DOHH2 (cell line): ENCODE measurements around the gene POU2F3.

ENCODE experiments used
- H3F3A ChIP-seq: fragments of 200-600 bp; sonication (generic), shearing (Covaris generic); 2 replicates; pipeline ENCODE4 v1.6.0; 2016; ENCODE audit warnings: antibody characterized with exemption, mild to moderate bottlenecking; ENCODE audit not compliant: control insufficient read depth, insufficient read depth
- H3K27ac ChIP-seq: fragments of 200-600 bp; sonication (generic); 2 replicates; pipeline ENCODE4 v1.5.1; 2014; ENCODE audit warnings: low read depth, mild to moderate bottlenecking, low read length, moderate library complexity
- H3K27me3 ChIP-seq: fragments of 200-600 bp; sonication (generic); 2 replicates; pipeline ENCODE4 v1.6.1; 2014; ENCODE audit warnings: mild to moderate bottlenecking, low read length, mixed read lengths; ENCODE audit not compliant: control insufficient read depth
- H3K36me3 ChIP-seq: fragments of 200-600 bp; sonication (generic); 2 replicates; pipeline ENCODE4 v1.6.1; 2014; ENCODE audit warnings: mild to moderate bottlenecking, low read length, moderate library complexity, mixed read lengths; ENCODE audit not compliant: control insufficient read depth
- H3K4me1 ChIP-seq: fragments of 200-600 bp; sonication (generic); 2 replicates; pipeline ENCODE4 v1.6.1; 2014; ENCODE audit warnings: mild to moderate bottlenecking, low read length, mixed read lengths; ENCODE audit not compliant: control insufficient read depth
- H3K4me2 ChIP-seq: fragments of 200-600 bp; sonication (generic); 2 replicates; pipeline ENCODE4 v1.6.0; 2014; ENCODE audit warnings: mild to moderate bottlenecking, low read length, moderate library complexity
- H3K4me3 ChIP-seq: fragments of 200-600 bp; sonication (generic); 2 replicates; pipeline ENCODE4 v1.5.1; 2014; ENCODE audit warnings: mild to moderate bottlenecking, low read length, mixed read lengths
- H3K79me2 ChIP-seq: fragments of 200-600 bp; sonication (generic); 2 replicates; pipeline ENCODE4 v1.6.1; 2014; ENCODE audit warnings: mild to moderate bottlenecking, low read length, mixed read lengths; ENCODE audit not compliant: control insufficient read depth
- H3K9me2 ChIP-seq: fragments of 200-600 bp; sonication (generic); replicated peaks from 2 replicates; pipeline ENCODE4 v1.6.1; 2014; ENCODE audit warnings: mild to moderate bottlenecking, low read length, mixed read lengths; ENCODE audit not compliant: control insufficient read depth
- H3K9me3 ChIP-seq: fragments of 200-600 bp; sonication (generic); 2 replicates; pipeline ENCODE4 v1.6.1; 2014; ENCODE audit warnings: antibody characterized with exemption, low read length, mixed read lengths; ENCODE audit not compliant: control insufficient read depth, insufficient read depth
- H4K20me1 ChIP-seq: fragments of 200-600 bp; sonication (generic); 2 replicates; pipeline ENCODE4 v1.6.0; 2014; ENCODE audit warnings: low read depth, mild to moderate bottlenecking, antibody characterized with exemption, low read length, moderate library complexity; ENCODE audit not compliant: control insufficient read depth, insufficient read depth
- CTCF ChIP-seq: fragments of 200-600 bp; sonication (generic); IDR thresholded peaks from one replicate; pipeline ENCODE4 v1.5.1; 2014; ENCODE audit warnings: antibody characterized with exemption, mild to moderate bottlenecking, low read depth, low read length; ENCODE audit not compliant: poor library complexity, severe bottlenecking
- EZH2phosphoT487 ChIP-seq: fragments of 200-600 bp; sonication (generic); IDR thresholded peaks from 2 replicates; pipeline ENCODE4 v1.6.1; 2017; ENCODE audit warnings: borderline replicate concordance, mild to moderate bottlenecking, antibody characterized with exemption, low read length, moderate library complexity, mixed read lengths

The POU2F3 gene

DNA sequence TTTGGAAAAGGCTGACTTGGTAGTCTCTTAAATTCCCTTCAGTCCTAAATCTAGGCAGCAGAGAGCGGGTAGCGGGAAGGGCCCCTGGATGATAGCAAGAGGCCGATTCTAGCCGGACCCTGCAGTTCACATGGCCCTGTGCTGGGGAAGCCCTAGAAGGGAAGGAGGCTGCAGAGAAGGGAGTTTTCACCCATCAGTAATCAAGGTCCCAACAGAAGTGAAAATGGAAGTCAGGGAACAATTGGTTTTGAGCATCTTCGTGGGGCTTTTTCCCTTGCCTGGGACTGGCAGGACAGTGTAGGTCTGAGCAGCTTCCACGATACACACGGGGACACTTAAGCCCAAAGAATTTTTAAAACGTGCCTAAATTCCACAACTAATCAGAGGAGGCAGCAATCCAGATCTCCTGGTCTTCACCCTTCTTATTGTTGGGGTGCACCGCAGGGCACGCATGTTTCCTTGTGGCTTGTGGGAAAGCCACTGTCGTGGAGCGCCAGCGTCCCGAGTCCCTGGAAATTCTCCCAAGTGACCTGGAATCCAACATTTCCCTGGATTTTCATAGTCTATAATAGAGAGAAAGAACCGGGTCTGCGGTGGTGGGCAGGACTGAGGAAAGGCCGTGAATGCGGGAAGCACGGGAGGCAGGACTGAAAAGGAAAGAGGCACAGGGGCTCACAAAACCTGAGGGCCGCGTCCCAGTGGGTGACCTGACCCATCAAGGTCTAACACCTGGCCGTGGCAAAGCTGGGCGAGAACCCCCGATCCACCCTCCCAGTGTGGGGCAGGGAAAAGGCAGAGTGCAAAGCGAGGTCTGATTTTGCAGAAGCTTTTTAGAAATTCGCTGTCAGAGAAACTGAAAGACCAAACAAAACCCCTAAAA, 30.0 kb upstream of the POU2F3 start:
- peak overlapping the region; percentile 69 for H3K4me3 ChIP-seq
- no peaks in the 10 kb centered on the region for H3K36me3 ChIP-seq
- no peaks in the 10 kb centered on the region for H4K20me1 ChIP-seq
- no peaks in the 10 kb centered on the region for H3K9me2 ChIP-seq
- H3K9me3 ChIP-seq = no peaks in the 10 kb centered on the region
- H3F3A ChIP-seq = no peaks in the 10 kb centered on the region
- H3K4me2 ChIP-seq = peak overlapping the region; percentile 82
- no peak overlapping the region for H3K27ac ChIP-seq
- no peaks in the 10 kb centered on the region for H3K79me2 ChIP-seq
- peaks cover 38% of the 10 kb centered on the region for H3K27me3 ChIP-seq
- H3K4me1 ChIP-seq = peaks cover 12% of the 10 kb centered on the region
- TF ChIP-seq CTCF = no peak
- 0 out of 2 replicates have a peak, but pooled peaks have one; percentile 68 for TF ChIP-seq EZH2phosphoT487

- Histone ChIP-seq H3K4me1 (peaks cover 12% of the 10 kb centered on the region), H4K20me1 (no peaks in the 10 kb centered on the region), H3K27ac (no peak within 1 kb of the TSS), H3K4me3 (peak within 1 kb of the TSS; percentile 69), H3K36me3 (no peaks in the 10 kb centered on the region), H3K27me3 (peaks cover 38% of the 10 kb centered on the region), H3F3A (no peaks in the 10 kb centered on the region), H3K9me2 (no peaks in the 10 kb centered on the region), H3K9me3 (no peaks in the 10 kb centered on the region), H3K4me2 (peak within 1 kb of the TSS; percentile 82), H3K79me2 (no peaks in the 10 kb centered on the region)
- TF ChIP-seq EZH2phosphoT487 (no peak), CTCF (no peak)
These were observed 29.1 kb upstream of the POU2F3 start, which contains the start of gene OAF for GRCh38 chr11:120210626-120211521. TSS of gene OAF (plus strand) at chr11:120211032. CDS start at chr11:120211280, 248 bp downstream.

GRCh38 chr11:120211522-120212258, 28.2 kb upstream of the POU2F3 start:
- H3K9me2 ChIP-seq = no peaks in the 10 kb centered on the region
- no peaks in the 10 kb centered on the region for H3F3A ChIP-seq
- H4K20me1 ChIP-seq = no peaks in the 10 kb centered on the region
- TF ChIP-seq EZH2phosphoT487 (no peak; the same call in 1 of the 2 replicates), CTCF (no peak)
- peak overlapping the region; percentile 69 for H3K4me3 ChIP-seq
- no peaks in the 10 kb centered on the region for H3K36me3 ChIP-seq
- no peaks in the 10 kb centered on the region for H3K9me3 ChIP-seq
- peaks cover 38% of the 10 kb centered on the region for H3K27me3 ChIP-seq
- peaks cover 12% of the 10 kb centered on the region for H3K4me1 ChIP-seq
- H3K79me2 ChIP-seq = no peaks in the 10 kb centered on the region
- H3K27ac ChIP-seq = no peak overlapping the region
- peak overlapping the region; percentile 82 for H3K4me2 ChIP-seq
